Neural cell (in vitro differentiated cells): ENCODE results near the gene IGFBP4. TPM values are rescaled to one million over a fixed set of nuclear protein-coding genes. Genes with fewer than 3 reads are reported as not detected.

ENCODE experiments used
- H2AFZ ChIP-seq: fragments of 200-600, 300-800 bp; sonication (generic), shearing (Covaris generic); 2 replicates; pipeline ENCODE4 v1.6.0; 2014; ENCODE audit warnings: low read depth, mild to moderate bottlenecking, antibody characterized with exemption, low read length, moderate library complexity
- H3F3A ChIP-seq: fragments of 200-600 bp; shearing (Covaris generic); 2 replicates; pipeline ENCODE4 v1.6.1; 2016; ENCODE audit warnings: mild to moderate bottlenecking, moderate library complexity, mixed read lengths, antibody characterized with exemption, low read length; ENCODE audit not compliant: insufficient read depth, poor library complexity, severe bottlenecking
- H3K27ac ChIP-seq: fragments of 200-600, 300-800 bp; sonication (generic), shearing (Covaris generic); 2 replicates; pipeline ENCODE4 v1.5.1; 2014; ENCODE audit warnings: mild to moderate bottlenecking, low read length, moderate library complexity
- H3K27me3 ChIP-seq: fragments of 300-800, 200-600 bp; sonication (generic), shearing (Covaris generic); 2 replicates; pipeline ENCODE4 v1.6.0; 2014; ENCODE audit warnings: mild to moderate bottlenecking, low read depth, low read length, moderate library complexity; ENCODE audit not compliant: insufficient read depth
- H3K36me3 ChIP-seq: fragments of 300-800, 200-600 bp; sonication (generic), shearing (Covaris generic); 2 replicates; pipeline ENCODE4 v1.5.1; 2014; ENCODE audit warnings: mild to moderate bottlenecking, antibody characterized with exemption, low read length, moderate library complexity; ENCODE audit not compliant: insufficient read depth
- H3K4me2 ChIP-seq: fragments of 300-800, 200-600 bp; sonication (generic), shearing (Covaris generic); 2 replicates; pipeline ENCODE4 v1.6.0; 2014; ENCODE audit warnings: mild to moderate bottlenecking, low read length
- H3K4me3 ChIP-seq: fragments of 300-800, 200-600 bp; sonication (generic), shearing (Covaris generic); 2 replicates; pipeline ENCODE4 v1.5.1; 2014; ENCODE audit warnings: mild to moderate bottlenecking, low read length, moderate library complexity
- H3K79me2 ChIP-seq: fragments of 200-600 bp; shearing (Covaris generic); replicated peaks from 2 replicates; pipeline ENCODE4 v1.6.0; 2014; ENCODE audit warnings: mild to moderate bottlenecking, low read length, moderate library complexity; ENCODE audit not compliant: insufficient read depth
- H3K9ac ChIP-seq: fragments of 300-800, 200-600 bp; sonication (generic), shearing (Covaris generic); 2 replicates; pipeline ENCODE4 v1.6.1; 2016; ENCODE audit warnings: mild to moderate bottlenecking, low read length, mixed read lengths
- H3K9me2 ChIP-seq: fragments of 200-600 bp; shearing (Covaris generic); 2 replicates; pipeline ENCODE4 v1.6.1; 2016; ENCODE audit warnings: mild to moderate bottlenecking, low read length, mixed read lengths; ENCODE audit not compliant: insufficient read depth
- H3K9me3 ChIP-seq: fragments of 200-600, 300-800 bp; sonication (generic), shearing (Covaris generic); 2 replicates; pipeline ENCODE4 v1.6.1; 2016; ENCODE audit warnings: mild to moderate bottlenecking, mixed run types, low read length, moderate library complexity, mixed read lengths
- H4K20me1 ChIP-seq: fragments of 200-600 bp; shearing (Covaris generic); 2 replicates; pipeline ENCODE4 v1.6.1; 2016; ENCODE audit warnings: mild to moderate bottlenecking, mixed run types; ENCODE audit not compliant: insufficient read depth
- CTCF ChIP-seq: fragments of 450-650 bp; IDR thresholded peaks from 2 replicates; pipeline ENCODE4 v1.5.1; 2014; ENCODE audit warnings: antibody characterized with exemption, mild to moderate bottlenecking, moderate library complexity; ENCODE audit not compliant: poor library complexity, severe bottlenecking
- EP300 ChIP-seq: fragments of 450-650 bp; conservative IDR thresholded peaks from 2 replicates; pipeline ENCODE4 v1.6.1; 2014; ENCODE audit warnings: antibody characterized with exemption, mild to moderate bottlenecking, moderate library complexity; ENCODE audit not compliant: poor library complexity, severe bottlenecking
- EZH2 ChIP-seq: fragments of 200-600, 300-800 bp; shearing (Covaris generic), sonication (generic); IDR thresholded peaks from 2 replicates; pipeline ENCODE4 v1.6.1; 2014; ENCODE audit warnings: antibody characterized with exemption, low read length, borderline replicate concordance, mild to moderate bottlenecking; ENCODE audit not compliant: insufficient read depth, poor library complexity, severe bottlenecking
- MXI1 ChIP-seq: fragments of 450-650 bp; conservative IDR thresholded peaks from 2 replicates; pipeline ENCODE4 v1.6.1; 2014; ENCODE audit warnings: antibody characterized with exemption, mild to moderate bottlenecking; ENCODE audit not compliant: poor library complexity, severe bottlenecking
- POLR2AphosphoS5 ChIP-seq: IDR thresholded peaks from 2 replicates; pipeline ENCODE4 v1.6.1; 2012
- RAD21 ChIP-seq: fragments of 450-650 bp; conservative IDR thresholded peaks from 2 replicates; pipeline ENCODE4 v1.6.1; 2014; ENCODE audit warnings: antibody characterized with exemption, mild to moderate bottlenecking, moderate library complexity
- REST ChIP-seq: IDR thresholded peaks from 2 replicates; pipeline ENCODE4 v1.6.1; 2012; ENCODE audit warnings: borderline replicate concordance
- SMC3 ChIP-seq: fragments of 450-650 bp; conservative IDR thresholded peaks from 2 replicates; pipeline ENCODE4 v1.6.1; 2014; ENCODE audit warnings: antibody characterized with exemption, mild to moderate bottlenecking, moderate library complexity; ENCODE audit not compliant: poor library complexity
- TAF1 ChIP-seq: IDR thresholded peaks from 2 replicates; pipeline ENCODE4 v1.6.1; 2012; ENCODE audit warnings: low read depth
- polyA plus RNA-seq: library from polyadenylated mRNA; depleted of rRNA; stranded (reverse); fragments of >200 nt; gene quantifications from 2 replicates; pipeline ENCODE4 v1.2.3, GENCODE V29; 2014

IGFBP4 gene
- polyA plus RNA-seq, 1 donor from 2014 or later, result 1.3 TPM

DNA sequence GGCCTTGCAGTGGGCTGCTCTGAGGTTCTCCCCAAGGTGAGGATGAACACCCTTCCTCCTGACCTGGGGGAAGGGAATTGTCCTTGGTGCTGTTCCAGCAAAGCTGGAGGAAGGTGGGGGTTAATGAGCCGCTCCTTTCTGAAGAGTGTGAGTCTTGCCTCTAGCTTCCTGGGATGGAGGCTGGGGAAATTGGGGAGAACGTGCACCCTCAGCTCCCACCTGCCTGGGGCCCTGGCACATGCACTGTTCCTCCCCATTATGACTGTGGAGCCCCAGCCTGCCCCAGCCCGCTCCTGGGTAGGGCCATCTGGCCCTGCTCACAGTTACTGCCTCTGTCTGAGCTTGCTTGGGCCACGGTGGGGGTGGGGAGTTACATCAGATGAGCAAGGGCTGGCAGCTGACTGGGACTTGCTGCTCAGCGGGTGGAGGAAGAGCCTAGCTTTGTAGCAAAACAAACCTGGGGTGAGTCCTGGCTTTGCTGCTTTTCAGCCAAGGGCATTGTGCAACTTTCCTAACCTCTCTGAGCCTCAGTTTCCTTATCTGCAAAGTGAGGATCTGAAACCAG lies 47.1 kb downstream of the IGFBP4 start:
- H3K9me3 ChIP-seq, result no peaks in the 10 kb centered on the region
- no peak overlapping the region for H3K27ac ChIP-seq
- H3K4me2 ChIP-seq, result no peak overlapping the region
- H2AFZ ChIP-seq, result no peak overlapping the region
- TF ChIP-seq TAF1, result no peak
- H3K27me3 ChIP-seq, result no peaks in the 10 kb centered on the region
- no peak overlapping the region for H3K4me3 ChIP-seq
- H4K20me1 ChIP-seq, result no peaks in the 10 kb centered on the region
- no peak overlapping the region for H3K9ac ChIP-seq
- no peaks in the 10 kb centered on the region for H3K9me2 ChIP-seq
- H3K36me3 ChIP-seq, result no peaks in the 10 kb centered on the region
- H3K79me2 ChIP-seq, result no peaks in the 10 kb centered on the region
- H3F3A ChIP-seq, result no peaks in the 10 kb centered on the region

GRCh38 chr17:40490982-40491381 lies 47.7 kb downstream of the IGFBP4 start:
- Histone ChIP-seq H3K36me3 (no peaks in the 10 kb centered on the region), H3K4me3 (no peak overlapping the region), H3K9me3 (no peaks in the 10 kb centered on the region), H3K4me2 (no peak overlapping the region), H3K79me2 (no peaks in the 10 kb centered on the region), H4K20me1 (no peaks in the 10 kb centered on the region), H3K27ac (no peak overlapping the region), H2AFZ (no peak overlapping the region), H3K27me3 (no peaks in the 10 kb centered on the region), H3F3A (no peaks in the 10 kb centered on the region), H3K9ac (no peak overlapping the region), H3K9me2 (no peaks in the 10 kb centered on the region)
- TF ChIP-seq CTCF, result no peak
- TF ChIP-seq EZH2, result no peak
- TF ChIP-seq RAD21, result no peak
- no peak for TF ChIP-seq EP300
- TF ChIP-seq TAF1, result no peak
- no peak for TF ChIP-seq REST
- TF ChIP-seq MXI1, result no peak
- no peak for TF ChIP-seq POLR2AphosphoS5
- TF ChIP-seq SMC3, result no peak

DNA sequence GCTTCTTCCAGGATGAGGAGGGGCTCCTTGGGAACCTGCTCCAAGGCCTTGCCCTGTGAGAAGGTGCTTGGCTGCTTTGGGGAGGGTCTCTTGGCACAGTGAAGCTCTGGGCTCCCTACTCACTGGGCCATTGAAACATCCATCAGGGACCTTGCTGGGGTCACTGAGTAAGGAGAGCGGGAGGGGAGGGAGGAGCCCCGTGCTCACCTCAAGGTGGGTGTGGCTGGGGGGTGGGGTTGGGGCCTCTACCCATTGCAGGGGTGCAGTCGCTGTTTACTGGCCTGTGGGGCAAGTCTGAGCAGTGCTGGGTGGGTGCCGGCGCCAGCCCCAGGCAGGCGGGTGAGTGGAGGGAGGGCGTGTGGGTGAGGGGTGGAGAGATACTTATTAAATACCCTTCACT lies 48.2 kb downstream of the IGFBP4 start:
- H3F3A ChIP-seq, result no peaks in the 10 kb centered on the region
- no peak overlapping the region for H3K9ac ChIP-seq
- no peak overlapping the region for H3K27ac ChIP-seq
- no peaks in the 10 kb centered on the region for H3K9me3 ChIP-seq
- TF ChIP-seq POLR2AphosphoS5, result no peak
- no peak for TF ChIP-seq RAD21
- no peak for TF ChIP-seq EZH2
- no peaks in the 10 kb centered on the region for H3K79me2 ChIP-seq
- H3K4me3 ChIP-seq, result no peak overlapping the region
- no peaks in the 10 kb centered on the region for H4K20me1 ChIP-seq
- H2AFZ ChIP-seq, result no peak overlapping the region
- no peak overlapping the region for H3K4me2 ChIP-seq
- H3K36me3 ChIP-seq, result no peaks in the 10 kb centered on the region
- no peaks in the 10 kb centered on the region for H3K27me3 ChIP-seq
- no peaks in the 10 kb centered on the region for H3K9me2 ChIP-seq
